NT2/D1 (cell line): Measurements from ENCODE around the gene FAM234A.

Source experiments
- DNase-seq: peaks from one replicate; pipeline ENCODE4 v3.0.0-alpha.2; 2011; ENCODE audit warnings: low read depth, low spot score
- H3K27me3 ChIP-seq: 2 replicates; pipeline ENCODE4 v1.6.0; 2011; ENCODE audit warnings: mild to moderate bottlenecking; ENCODE audit not compliant: insufficient read length, insufficient read depth
- H3K36me3 ChIP-seq: 2 replicates; pipeline ENCODE4 v1.6.1; 2011; ENCODE audit warnings: mild to moderate bottlenecking, low read length, mixed read lengths; ENCODE audit not compliant: insufficient read depth, insufficient read length
- H3K4me1 ChIP-seq: 2 replicates; pipeline ENCODE4 v1.5.1; 2011; ENCODE audit not compliant: insufficient read depth, insufficient read length
- H3K4me3 ChIP-seq: 2 replicates; pipeline ENCODE4 v1.5.1; 2011; ENCODE audit warnings: low read depth; ENCODE audit not compliant: insufficient read length
- H3K9ac ChIP-seq: 2 replicates; pipeline ENCODE4 v1.6.0; 2011; ENCODE audit warnings: low read depth; ENCODE audit not compliant: insufficient read length
- H3K9me3 ChIP-seq: 2 replicates; pipeline ENCODE4 v1.5.1; 2011; ENCODE audit warnings: mild to moderate bottlenecking, low read length; ENCODE audit not compliant: insufficient read depth
- SUZ12 ChIP-seq: IDR thresholded peaks from 2 replicates; pipeline ENCODE4 v1.6.1; 2011; ENCODE audit not compliant: insufficient read length, insufficient read depth; ENCODE audit errors: extremely low read depth
- YY1 ChIP-seq: IDR thresholded peaks from 2 replicates; pipeline ENCODE4 v1.6.1; 2011; ENCODE audit not compliant: insufficient read length, insufficient read depth
- ZNF274 ChIP-seq: IDR thresholded peaks from 2 replicates; pipeline ENCODE4 v1.6.1; 2011; ENCODE audit warnings: mild to moderate bottlenecking, low read depth, low read length

The FAM234A gene

DNA sequence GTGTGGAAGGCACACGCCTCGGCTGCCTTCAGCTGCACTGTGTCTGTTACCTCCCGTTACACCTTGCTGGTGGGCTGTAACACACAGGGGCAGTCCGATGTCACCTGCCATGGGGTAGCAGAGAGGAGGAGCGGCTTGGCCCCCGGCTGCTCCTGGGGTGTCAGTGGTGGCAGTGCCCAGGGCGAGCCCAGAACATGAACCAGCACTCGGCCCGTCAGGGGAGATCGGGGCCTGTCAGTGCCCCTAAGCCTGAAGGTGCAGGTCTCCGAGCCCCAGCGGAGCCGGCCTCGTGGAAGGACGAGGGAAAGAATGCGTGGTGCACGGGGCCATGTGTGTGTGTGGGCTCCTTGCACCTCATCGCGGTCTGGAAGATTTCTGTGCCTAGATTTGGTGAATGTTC, 25.7 kb downstream of the FAM234A start:
- TF ChIP-seq ZNF274, result no peak
- no peak for TF ChIP-seq YY1
- no peak for TF ChIP-seq SUZ12
- Histone ChIP-seq H3K4me1 (no peaks in the 10 kb centered on the region), H3K9ac (no peak overlapping the region), H3K9me3 (no peaks in the 10 kb centered on the region), H3K36me3 (peaks cover 77% of the 10 kb centered on the region), H3K27me3 (no peaks in the 10 kb centered on the region), H3K4me3 (no peak overlapping the region)
- DNase-seq, result no peak

DNA sequence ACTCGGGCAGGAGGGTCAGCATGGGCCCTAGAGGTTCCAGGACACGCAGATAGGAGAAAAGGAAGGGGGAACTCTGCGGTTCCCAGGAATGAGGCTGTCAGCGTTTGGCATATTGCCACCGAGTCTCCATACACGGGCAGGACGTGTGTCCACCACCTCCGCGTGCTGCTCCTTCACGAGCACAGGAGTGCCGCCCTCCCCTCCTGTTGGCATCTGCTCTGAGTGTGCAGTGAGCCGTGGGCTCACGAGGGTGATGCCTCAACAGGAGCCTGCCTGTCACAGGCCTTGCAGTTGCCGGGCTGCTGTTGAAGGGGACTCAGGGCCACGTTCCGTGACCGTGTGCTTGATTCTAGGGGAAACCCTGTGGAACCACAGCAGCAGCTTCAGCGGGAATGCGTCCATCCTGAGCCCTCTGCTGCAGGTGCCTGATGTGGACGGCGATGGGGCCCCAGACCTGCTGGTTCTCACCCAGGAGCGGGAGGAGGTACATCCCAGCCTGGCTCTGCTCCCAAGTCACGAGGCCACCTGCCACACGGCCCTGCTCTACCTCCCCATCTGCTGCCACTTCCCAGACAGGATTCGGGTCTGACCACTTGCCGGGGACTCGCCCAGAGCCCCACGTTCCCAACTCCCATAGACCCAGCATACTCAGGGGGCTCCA, 26.5 kb downstream of the FAM234A start:
- Histone ChIP-seq H3K9ac (no peak overlapping the region), H3K4me3 (no peak overlapping the region), H3K27me3 (no peaks in the 10 kb centered on the region), H3K4me1 (no peaks in the 10 kb centered on the region), H3K36me3 (peaks cover 76% of the 10 kb centered on the region), H3K9me3 (no peaks in the 10 kb centered on the region)
- no peak for TF ChIP-seq YY1
- TF ChIP-seq ZNF274, result no peak
- TF ChIP-seq SUZ12, result no peak
- DNase-seq, result no peak

DNA sequence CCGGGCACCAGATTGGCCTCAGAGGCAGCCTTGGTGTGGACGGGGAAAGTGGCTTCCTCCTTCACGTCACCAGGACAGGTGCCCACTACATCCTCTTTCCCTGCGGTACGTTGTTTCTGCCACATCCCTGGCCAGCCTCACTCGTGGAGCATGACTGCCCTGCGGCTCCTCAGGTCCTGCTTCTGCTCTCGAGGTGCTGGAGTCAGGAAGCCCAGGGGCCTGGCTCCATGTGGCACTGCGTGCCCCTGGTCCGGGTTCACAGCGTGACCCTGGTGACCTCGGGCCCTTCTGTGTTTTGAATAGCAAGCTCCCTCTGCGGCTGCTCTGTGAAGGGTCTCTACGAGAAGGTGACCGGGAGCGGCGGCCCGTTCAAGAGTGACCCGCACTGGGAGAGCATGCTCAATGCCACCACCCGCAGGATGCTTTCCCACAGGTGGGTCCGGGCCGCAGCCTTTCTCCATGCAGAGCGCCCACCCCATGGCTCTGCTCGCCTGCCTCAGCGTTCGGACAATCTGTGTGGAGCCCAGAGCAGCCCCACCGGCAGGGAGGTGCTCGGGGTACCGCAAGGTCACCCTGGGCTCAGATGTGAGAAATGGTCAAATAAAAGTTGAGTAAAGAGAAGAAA, 27.6 kb downstream of the FAM234A start:
- no peak for DNase-seq
- Histone ChIP-seq H3K9ac (no peak overlapping the region), H3K4me1 (no peaks in the 10 kb centered on the region), H3K36me3 (peaks cover 72% of the 10 kb centered on the region), H3K9me3 (no peaks in the 10 kb centered on the region), H3K27me3 (no peaks in the 10 kb centered on the region), H3K4me3 (no peak overlapping the region)
- TF ChIP-seq YY1, result no peak
- TF ChIP-seq ZNF274, result no peak
- TF ChIP-seq SUZ12, result no peak

DNA sequence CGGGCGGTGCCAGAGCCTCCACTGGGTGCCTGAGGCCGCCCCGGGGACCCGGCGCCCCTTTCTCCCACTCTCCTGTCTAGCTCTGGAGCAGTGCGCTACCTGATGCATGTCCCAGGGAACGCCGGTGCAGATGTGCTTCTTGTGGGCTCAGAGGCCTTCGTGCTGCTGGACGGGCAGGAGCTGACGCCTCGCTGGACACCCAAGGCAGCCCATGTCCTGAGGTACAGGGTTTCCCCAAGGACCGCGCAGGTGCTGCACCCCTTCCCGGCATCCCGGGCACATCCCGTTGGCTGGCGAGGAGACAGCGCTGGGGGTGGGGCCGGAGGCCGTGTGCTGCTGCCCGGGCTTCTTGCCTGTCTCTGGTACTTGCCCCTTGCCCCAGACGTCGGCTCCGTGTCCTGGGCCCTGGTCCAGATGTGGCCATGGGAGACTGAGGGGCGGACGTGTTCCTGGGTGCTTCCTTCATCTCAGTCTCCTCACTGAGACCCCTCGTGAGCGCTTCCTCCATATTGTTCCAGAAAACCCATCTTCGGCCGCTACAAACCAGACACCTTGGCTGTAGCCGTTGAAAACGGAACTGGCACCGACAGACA, 28.7 kb downstream of the FAM234A start:
- Histone ChIP-seq H3K36me3 (peaks cover 69% of the 10 kb centered on the region), H3K9ac (no peak overlapping the region), H3K4me3 (no peak overlapping the region), H3K4me1 (no peaks in the 10 kb centered on the region), H3K9me3 (no peaks in the 10 kb centered on the region), H3K27me3 (no peaks in the 10 kb centered on the region)
- no peak for DNase-seq
- no peak for TF ChIP-seq YY1
- no peak for TF ChIP-seq ZNF274
- no peak for TF ChIP-seq SUZ12

DNA sequence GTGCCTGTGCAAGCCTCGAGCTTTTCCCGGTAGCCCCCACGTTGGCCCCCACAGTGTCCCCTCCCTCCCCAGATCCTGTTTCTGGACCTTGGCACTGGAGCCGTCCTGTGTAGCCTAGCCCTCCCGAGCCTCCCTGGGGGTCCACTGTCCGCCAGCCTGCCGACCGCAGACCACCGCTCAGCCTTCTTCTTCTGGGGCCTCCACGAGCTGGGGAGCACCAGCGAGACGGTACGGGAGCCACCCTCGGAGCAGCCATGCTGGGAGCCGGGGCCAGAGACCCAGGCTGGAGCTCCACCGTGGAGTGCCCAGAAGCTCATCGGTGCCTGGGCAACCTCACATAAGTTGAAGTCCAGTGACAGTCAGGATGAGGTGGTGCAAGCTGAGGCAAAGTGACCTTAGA, 29.3 kb downstream of the FAM234A start:
- TF ChIP-seq YY1 (no peak), ZNF274 (no peak), SUZ12 (no peak)
- Histone ChIP-seq H3K4me1 (no peaks in the 10 kb centered on the region), H3K4me3 (no peak overlapping the region), H3K9ac (no peak overlapping the region), H3K27me3 (no peaks in the 10 kb centered on the region), H3K9me3 (no peaks in the 10 kb centered on the region), H3K36me3 (peaks cover 67% of the 10 kb centered on the region)
- no peak for DNase-seq

DNA sequence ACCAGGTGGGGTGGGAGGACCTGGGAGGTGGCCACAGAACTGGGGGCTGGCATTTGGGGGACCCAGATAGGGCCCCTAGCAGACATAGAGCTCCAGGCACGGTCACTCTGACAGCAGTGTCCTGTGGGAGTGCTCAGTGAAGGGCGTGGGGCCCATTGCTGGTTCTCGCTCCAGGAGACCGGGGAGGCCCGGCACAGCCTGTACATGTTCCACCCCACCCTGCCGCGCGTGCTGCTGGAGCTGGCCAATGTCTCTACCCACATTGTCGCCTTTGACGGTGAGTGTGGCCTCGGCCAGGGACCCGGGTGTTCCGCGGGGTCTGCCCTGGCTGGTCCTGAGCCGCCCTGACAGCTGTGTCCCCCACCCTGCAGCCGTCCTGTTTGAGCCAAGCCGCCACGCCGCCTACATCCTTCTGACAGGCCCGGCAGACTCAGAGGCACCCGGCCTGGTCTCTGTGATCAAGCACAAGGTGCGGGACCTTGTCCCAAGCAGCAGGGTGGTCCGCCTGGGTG, 29.9 kb downstream of the FAM234A start:
- TF ChIP-seq SUZ12 (no peak), YY1 (no peak), ZNF274 (no peak)

DNA sequence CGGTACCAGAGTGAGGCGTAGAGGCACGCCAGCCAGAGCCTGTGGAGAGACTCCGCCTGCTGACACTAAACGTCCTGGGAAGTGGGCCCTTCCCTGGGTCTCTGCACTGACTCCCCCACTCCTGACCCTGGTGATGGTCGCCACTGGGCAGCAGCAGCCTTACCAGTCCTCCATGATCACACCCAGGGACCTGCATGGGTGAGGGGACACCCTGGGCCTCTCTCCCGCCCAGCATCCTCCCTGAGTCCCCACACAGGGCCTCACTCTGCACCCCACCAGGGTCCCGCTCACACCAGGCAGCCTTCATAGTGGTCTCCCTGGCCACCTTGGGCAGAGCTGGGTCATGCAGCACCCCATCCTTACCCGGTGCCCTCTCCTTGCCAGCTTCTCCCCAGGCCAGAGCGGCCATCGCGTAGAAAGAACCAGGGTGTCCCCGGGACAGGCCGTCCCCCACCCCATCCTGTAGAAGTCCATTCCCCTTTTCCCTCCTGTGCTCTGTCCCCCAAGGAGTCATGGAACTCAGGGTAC, 30.4 kb downstream of the FAM234A start:
- Histone ChIP-seq H3K4me3 (no peak overlapping the region), H3K9me3 (no peaks in the 10 kb centered on the region), H3K9ac (no peak overlapping the region), H3K36me3 (peaks cover 56% of the 10 kb centered on the region), H3K4me1 (peaks cover 2% of the 10 kb centered on the region), H3K27me3 (no peaks in the 10 kb centered on the region)
- DNase-seq, result no peak
- no peak for TF ChIP-seq ZNF274
- no peak for TF ChIP-seq YY1
- no peak for TF ChIP-seq SUZ12

More for the DNA sequence above, 29.9 kb downstream of the FAM234A start:
- Histone ChIP-seq H3K9ac (no peak overlapping the region), H3K36me3 (peaks cover 61% of the 10 kb centered on the region), H3K27me3 (no peaks in the 10 kb centered on the region), H3K4me1 (peaks cover 1% of the 10 kb centered on the region), H3K9me3 (no peaks in the 10 kb centered on the region), H3K4me3 (no peak overlapping the region)
- no peak for DNase-seq
